SU-DHL-6 (cell line): ENCODE data around the gene CCDC120.

ENCODE experiments used
- EZH2phosphoT487 ChIP-seq: fragments of 200-600 bp; sonication (generic), shearing (Covaris generic); conservative IDR thresholded peaks from 2 replicates; pipeline ENCODE4 v1.6.1; 2018; ENCODE audit warnings: mild to moderate bottlenecking, antibody characterized with exemption, low read length, moderate library complexity, mixed read lengths
- TF ChIP-seq, protein P1 (sequence below): fragments of 200-600 bp; sonication (generic); IDR thresholded peaks from one replicate; pipeline ENCODE4 v1.5.1; 2017; ENCODE audit warnings: antibody characterized with exemption, mild to moderate bottlenecking, low read length, moderate library complexity; ENCODE audit not compliant: insufficient read depth, poor library complexity, severe bottlenecking

GRCh38 chrX:49059201-49059600 is 402 bp downstream of the CCDC120 start:
- TF ChIP-seq, protein P1, sequence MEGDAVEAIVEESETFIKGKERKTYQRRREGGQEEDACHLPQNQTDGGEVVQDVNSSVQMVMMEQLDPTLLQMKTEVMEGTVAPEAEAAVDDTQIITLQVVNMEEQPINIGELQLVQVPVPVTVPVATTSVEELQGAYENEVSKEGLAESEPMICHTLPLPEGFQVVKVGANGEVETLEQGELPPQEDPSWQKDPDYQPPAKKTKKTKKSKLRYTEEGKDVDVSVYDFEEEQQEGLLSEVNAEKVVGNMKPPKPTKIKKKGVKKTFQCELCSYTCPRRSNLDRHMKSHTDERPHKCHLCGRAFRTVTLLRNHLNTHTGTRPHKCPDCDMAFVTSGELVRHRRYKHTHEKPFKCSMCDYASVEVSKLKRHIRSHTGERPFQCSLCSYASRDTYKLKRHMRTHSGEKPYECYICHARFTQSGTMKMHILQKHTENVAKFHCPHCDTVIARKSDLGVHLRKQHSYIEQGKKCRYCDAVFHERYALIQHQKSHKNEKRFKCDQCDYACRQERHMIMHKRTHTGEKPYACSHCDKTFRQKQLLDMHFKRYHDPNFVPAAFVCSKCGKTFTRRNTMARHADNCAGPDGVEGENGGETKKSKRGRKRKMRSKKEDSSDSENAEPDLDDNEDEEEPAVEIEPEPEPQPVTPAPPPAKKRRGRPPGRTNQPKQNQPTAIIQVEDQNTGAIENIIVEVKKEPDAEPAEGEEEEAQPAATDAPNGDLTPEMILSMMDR = no peak
- TF ChIP-seq EZH2phosphoT487 = no peak
